K562 (cell line): Measurements from ENCODE around the gene ANK2. TPM values are rescaled to one million over a fixed set of nuclear protein-coding genes. Genes with fewer than 3 reads are reported as not detected.

Experiments used
- ATAC-seq: fragments of 200-7000 bp; cut with Tn5 transposase; 3 replicates; pipeline ENCODE4 v1.9.1; 2020; ENCODE audit warnings: moderate library complexity
- BruUV-seq: library from RNA; stranded (reverse); fragments of 400-500 nt; replicated peaks from 2 replicates; lab custom pipeline; 2021; lab: Mats Ljungman, UMichigan
- CTCF ChIA-PET: fragments of 300-600 bp; formaldehyde crosslinking; extraction: SDS; loops from one replicate; lab custom pipeline; 2021; ENCODE audit warnings: low intra/inter-chr PET ratio; lab: Yijun Ruan, JAX
- POLR2A ChIA-PET: fragments of 300-600, 350-650 bp; sonication (Branson Sonifier 250); formaldehyde crosslinking; extraction: SDS; loops from one replicate; lab custom pipeline; 2021; ENCODE audit warnings: antibody characterized with exemption, inconsistent platforms; lab: Yijun Ruan, JAX
- DNase-seq, 4 experiments: peaks; one replicate each; pipeline versions ENCODE4 v3.0.0 to v3.0.0-alpha.2; 2011 to 2018; ENCODE audit warnings: low spot score in 3 of 4, mixed read lengths in 3 of 4; ENCODE audit errors: extremely low read depth in 1 of 4
- FAIRE-seq: peaks from 2 replicates; lab custom pipeline; 2011; peaks lifted over from hg19 to GRCh38; lab: Jason Lieb, UNC
- H2AFZ ChIP-seq: 2 replicates; pipeline ENCODE4 v1.6.0; 2011; ENCODE audit warnings: low read depth, low read length, control low read depth, inconsistent platforms
- H3K27ac ChIP-seq: fragments of 200-600 bp; 3 replicates; pipeline ENCODE4 v1.8.0; 2011; ENCODE audit warnings: low read depth, mild to moderate bottlenecking, control low read depth, inconsistent platforms, low read length, moderate library complexity, mixed read lengths; ENCODE audit errors: extremely low read depth
- H3K27me3 ChIP-seq, 2 experiments: fragments of 300-600 bp in 1 of 2; 2 replicates in 1 of 2; 3 replicates in 1 of 2; pipeline versions ENCODE4 v1.6.0 to v1.8.0; 2011; ENCODE audit warnings: inconsistent platforms in 2 of 2, low read length in 2 of 2, mild to moderate bottlenecking in 1 of 2, mixed read lengths in 1 of 2, moderate library complexity in 1 of 2; ENCODE audit not compliant: control insufficient read depth in 2 of 2, insufficient read depth in 2 of 2
- H3K36me3 ChIP-seq: fragments of 300-600 bp; 3 replicates; pipeline ENCODE4 v1.8.0; 2011; ENCODE audit warnings: mild to moderate bottlenecking, low read length, inconsistent platforms; ENCODE audit not compliant: control insufficient read depth, insufficient read depth
- H3K4me1 ChIP-seq, 2 experiments: fragments of 200-600 bp in 1 of 2; replicated peaks in 1 of 2; 2 replicates in 1 of 2; 3 replicates in 1 of 2; pipeline versions ENCODE4 v1.5.1 to v1.8.0; 2011; ENCODE audit warnings: inconsistent platforms in 2 of 2, low read length in 2 of 2, mild to moderate bottlenecking in 1 of 2, mixed read lengths in 1 of 2, moderate library complexity in 1 of 2; ENCODE audit not compliant: control insufficient read depth in 2 of 2, insufficient read depth in 2 of 2
- H3K4me2 ChIP-seq: 2 replicates; pipeline ENCODE4 v1.6.1; 2011; ENCODE audit warnings: low read length, control low read depth, inconsistent platforms, mixed read lengths; ENCODE audit not compliant: insufficient read depth
- H3K4me3 ChIP-seq: fragments of 200-600 bp; sonication (generic), shearing (Covaris generic); 2 replicates; pipeline ENCODE4 v1.5.1; 2016; ENCODE audit warnings: control low read depth, inconsistent platforms
- H3K79me2 ChIP-seq: fragments of 200-600 bp; 3 replicates; pipeline ENCODE4 v1.8.0; 2011; ENCODE audit warnings: low read length, inconsistent platforms; ENCODE audit not compliant: control insufficient read depth, insufficient read depth
- H3K9ac ChIP-seq, 2 experiments: 2 replicates each; pipeline versions ENCODE4 v1.6.0 to v1.6.1; 2011; ENCODE audit warnings: low read depth in 2 of 2, low read length in 2 of 2, control low read depth in 1 of 2, inconsistent platforms in 1 of 2, mild to moderate bottlenecking in 1 of 2, mixed read lengths in 1 of 2; ENCODE audit not compliant: insufficient read depth in 1 of 2
- H3K9me1 ChIP-seq: one replicate; pipeline ENCODE4 v1.6.0; 2011; ENCODE audit warnings: inconsistent platforms, mild to moderate bottlenecking, low read length, moderate library complexity; ENCODE audit not compliant: control insufficient read depth, insufficient read depth
- H3K9me3 ChIP-seq: replicated peaks from 2 replicates; pipeline ENCODE4 v1.5.1; 2011; ENCODE audit warnings: low read depth, low read length, inconsistent platforms; ENCODE audit not compliant: control insufficient read depth, insufficient read depth
- H4K20me1 ChIP-seq: replicated peaks from 2 replicates; pipeline ENCODE4 v1.6.1; 2011; ENCODE audit warnings: low read length, inconsistent platforms, mixed read lengths; ENCODE audit not compliant: control insufficient read depth, insufficient read depth
- DNMT1 ChIP-seq: fragments of 450-650 bp; IDR thresholded peaks from 2 replicates; pipeline ENCODE4 v1.6.1; 2016; ENCODE audit warnings: antibody characterized with exemption, mild to moderate bottlenecking
- POU5F1 ChIP-seq: fragments of 150-350 bp; IDR thresholded peaks from 2 replicates; pipeline ENCODE4 v1.6.1; 2014; ENCODE audit warnings: borderline replicate concordance, low read length, low read depth, mild to moderate bottlenecking; ENCODE audit not compliant: partially characterized antibody
- RFX1 ChIP-seq: fragments of 450-650 bp; IDR thresholded peaks from 2 replicates; pipeline ENCODE4 v1.6.1; 2016; ENCODE audit warnings: mild to moderate bottlenecking, moderate library complexity
- WGBS: fragments of 100-300 bp; shearing (Covaris generic); methylation state at CpG from one replicate; pipeline ENCODE4 v1.1.6; 2016; ENCODE audit warnings: low coverage, mixed read lengths; ENCODE audit not compliant: insufficient coverage; ENCODE audit errors: missing lambda C conversion rate; 5-methylcytosine and 5-hydroxymethylcytosine counted together
- in situ Hi-C: fragments of 300-500 bp; cut with MboI; formaldehyde crosslinking; loops from 4 replicates; pipeline ENCODE4 v1.15.0; 2018; ENCODE audit warnings: inconsistent platforms, mixed read lengths
- intact Hi-C: fragments of 100-400 bp; cut with micrococcal nuclease; formaldehyde crosslinking; loops from 2 replicates; pipeline ENCODE4 v1.14.2; 2022
- polyA plus RNA-seq, 8 experiments: library from polyadenylated mRNA; depleted of rRNA in 4 of 8; stranded (reverse) in 5 of 8; unstranded in 3 of 8; fragments of >200 nt; fragmentation: Nextera tagmentation in 2 of 8; fragmentation: Illumina TruSeq in 1 of 8; extraction: Ambion mirVana in 2 of 8; extraction: Trizol in 1 of 8; gene quantifications; 2 replicates each; pipeline versions ENCODE4 v1.2.1 to v1.2.3, GENCODE V29; 2011 to 2014; ENCODE audit warnings: inconsistent platforms in 1 of 8, missing spikeins in 1 of 8
- total RNA-seq, 7 experiments: library from RNA; depleted of rRNA in 6 of 7; stranded (reverse); fragments of >200 nt in 6 of 7; fragmentation: Illumina TruSeq in 2 of 7; extraction: Trizol in 2 of 7; gene quantifications; 2 replicates each; pipeline versions ENCODE4 v1.2.1 to v1.2.3, GENCODE V29; 2011 to 2021; ENCODE audit warnings: low replicate concordance in 1 of 7

Gene ANK2
- total and polyA plus RNA-seq, 9 of the 15 experiments (the other 6 are each of a cell fraction or from before 2014, with no cell fraction given): 0.07 to 0.24 TPM; not detected in 7

DNA sequence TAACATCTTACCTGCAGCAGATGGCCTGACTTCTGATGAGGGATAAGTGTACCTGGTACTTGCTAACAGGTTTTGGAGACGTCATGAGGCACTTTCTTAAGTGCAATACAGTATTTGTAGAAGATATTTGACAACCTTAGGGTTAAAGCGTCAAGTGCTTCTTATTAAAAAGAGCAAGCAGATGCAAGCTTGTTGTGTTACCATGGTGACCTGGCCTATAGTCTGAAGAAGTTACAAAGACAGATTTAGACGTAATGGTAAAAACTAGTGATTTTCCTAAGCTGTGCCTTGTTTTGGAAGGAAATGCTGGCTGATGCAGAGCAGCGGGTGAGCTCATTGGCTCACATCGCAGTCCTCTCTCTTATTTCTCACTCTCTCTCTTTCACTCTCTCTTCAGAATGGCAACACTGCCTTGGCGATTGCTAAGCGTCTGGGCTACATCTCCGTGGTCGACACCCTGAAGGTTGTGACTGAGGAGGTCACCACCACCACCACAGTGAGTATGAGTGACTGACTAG lies 243.6 kb downstream of the ANK2 start:
- no peak overlapping the region for H3K27ac ChIP-seq
- H3K79me2 ChIP-seq: no peaks in the 10 kb centered on the region
- no peak for TF ChIP-seq POU5F1
- TF ChIP-seq RFX1: peak; percentile 44
- no peaks in the 10 kb centered on the region for H4K20me1 ChIP-seq
- H3K9ac ChIP-seq: no peak overlapping the region
- in situ Hi-C loops: no loop called here
- DNase-seq (no peak), FAIRE-seq (no peak), ATAC-seq (no peak)
- no peaks in the 10 kb centered on the region for H3K36me3 ChIP-seq
- H3K4me2 ChIP-seq: no peak overlapping the region
- H3K27me3 ChIP-seq: no peaks in the 10 kb centered on the region
- H2AFZ ChIP-seq: no peak overlapping the region
- no TSS peak for BruUV-seq
- intact Hi-C loops: no loop called here
- H3K9me1 ChIP-seq: no peaks in the 10 kb centered on the region
- WGBS: 1% methylated on average over 9 of the region's 9 CpGs
- CTCF ChIA-PET: no interaction called here
- H3K9me3 ChIP-seq: no peaks in the 10 kb centered on the region
- H3K4me1 ChIP-seq: no peaks in the 10 kb centered on the region
- H3K4me3 ChIP-seq: no peak overlapping the region
- POLR2A ChIA-PET: no interaction called here

DNA sequence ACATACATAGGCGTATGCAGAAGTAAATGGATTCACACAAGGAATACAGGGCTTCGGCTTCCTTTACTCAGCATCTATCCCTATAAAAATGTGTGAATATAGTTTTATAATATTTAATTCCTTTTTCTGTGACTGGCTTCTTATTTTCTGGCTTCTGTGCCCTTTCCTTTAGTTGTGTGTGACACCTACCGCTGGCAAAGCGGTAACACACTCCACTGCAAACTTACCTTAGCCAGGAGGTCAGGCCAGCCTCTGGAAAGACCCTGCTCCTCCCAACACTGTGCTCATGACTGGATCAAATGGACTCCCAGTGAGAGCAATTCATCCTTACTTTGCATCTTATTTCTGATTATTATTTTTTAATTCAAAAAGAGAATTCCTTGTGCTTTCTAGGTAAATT lies 244.2 kb downstream of the ANK2 start:
- no peak for ATAC-seq
- Histone ChIP-seq H3K4me1 (no peaks in the 10 kb centered on the region), H2AFZ (no peak overlapping the region), H3K4me3 (no peak overlapping the region), H3K27ac (no peak overlapping the region), H3K9me3 (no peaks in the 10 kb centered on the region), H3K4me2 (no peak overlapping the region), H3K9me1 (no peaks in the 10 kb centered on the region), H3K79me2 (no peaks in the 10 kb centered on the region), H3K9ac (no peak overlapping the region), H4K20me1 (no peaks in the 10 kb centered on the region), H3K36me3 (no peaks in the 10 kb centered on the region), H3K27me3 (no peaks in the 10 kb centered on the region)
- ChIA-PET POLR2A (no interaction called here), CTCF (no interaction called here)
- under 1% methylated on average over 4 of the region's 4 CpGs for WGBS
- no TSS peak for BruUV-seq
- no peak for DNase-seq
- TF ChIP-seq DNMT1: no peak
- FAIRE-seq: no peak
- intact Hi-C loops (no loop called here), in situ Hi-C loops (no loop called here)
